GM23338 (cell line): Measurements from ENCODE around the gene LIFR. TPM values are rescaled to one million over a fixed set of nuclear protein-coding genes. Genes with fewer than 3 reads are reported as not detected.

Experiments used
- ATAC-seq: fragments of 200-7000 bp; cut with Tn5 transposase; 3 replicates; pipeline ENCODE4 v1.9.1; 2020
- DNase-seq: peaks from one replicate; pipeline ENCODE4 v3.0.0-alpha.2; 2015; ENCODE audit warnings: low spot score
- H2AFZ ChIP-seq: fragments of 200-600 bp; sonication (generic); 2 replicates; pipeline ENCODE4 v1.8.0; 2016; ENCODE audit warnings: antibody characterized with exemption, mild to moderate bottlenecking, moderate library complexity
- H3F3A ChIP-seq: fragments of 200-600 bp; sonication (generic); replicated peaks from 2 replicates; pipeline ENCODE4 v1.8.0; 2017; ENCODE audit warnings: antibody characterized with exemption, mixed run types, low read depth
- H3K27ac ChIP-seq: fragments of 200-600 bp; sonication (generic); 2 replicates; pipeline ENCODE4 v1.6.1; 2016; ENCODE audit warnings: low read depth
- H3K27me3 ChIP-seq: fragments of 200-600 bp; sonication (generic); 2 replicates; pipeline ENCODE4 v1.8.0; 2016; ENCODE audit warnings: mild to moderate bottlenecking, mixed run types, moderate library complexity; ENCODE audit not compliant: insufficient read depth
- H3K36me3 ChIP-seq: fragments of 200-600 bp; sonication (generic); 2 replicates; pipeline ENCODE4 v1.8.0; 2016; ENCODE audit warnings: mild to moderate bottlenecking; ENCODE audit not compliant: insufficient read depth
- H3K4me1 ChIP-seq: fragments of 200-600 bp; sonication (generic); 2 replicates; pipeline ENCODE4 v1.8.0; 2016; ENCODE audit warnings: mild to moderate bottlenecking, moderate library complexity; ENCODE audit not compliant: insufficient read depth
- H3K4me2 ChIP-seq: fragments of 200-600 bp; sonication (generic); 2 replicates; pipeline ENCODE4 v1.7.1; 2017; ENCODE audit warnings: mixed run types
- H3K4me3 ChIP-seq: fragments of 200-600 bp; sonication (generic); 2 replicates; pipeline ENCODE4 v1.6.1; 2016; ENCODE audit warnings: mixed run types
- H3K79me2 ChIP-seq: fragments of 200-600 bp; sonication (generic); replicated peaks from 2 replicates; pipeline ENCODE4 v1.8.0; 2017; ENCODE audit warnings: mild to moderate bottlenecking; ENCODE audit not compliant: insufficient read depth
- H3K9me2 ChIP-seq: fragments of 200-600 bp; sonication (generic); 2 replicates; pipeline ENCODE4 v1.8.0; 2017; ENCODE audit not compliant: insufficient read depth
- H4K20me1 ChIP-seq: fragments of 200-600 bp; sonication (generic); replicated peaks from 2 replicates; pipeline ENCODE4 v1.8.0; 2017; ENCODE audit warnings: mild to moderate bottlenecking; ENCODE audit not compliant: insufficient read depth
- H3K27ac Mint-ChIP-seq: 2 replicates; pipeline ENCODE4 v1.8.0; 2020; ENCODE audit warnings: inconsistent platforms, mild to moderate bottlenecking, moderate library complexity, mixed read lengths
- H3K27me3 Mint-ChIP-seq: 3 replicates; pipeline ENCODE4 v1.8.0; 2022; ENCODE audit warnings: low read depth, mild to moderate bottlenecking, moderate library complexity, mixed read lengths, inconsistent platforms; ENCODE audit not compliant: insufficient read depth, poor library complexity
- H3K36me3 Mint-ChIP-seq: 3 replicates; pipeline ENCODE4 v1.8.0; 2021; ENCODE audit warnings: low read depth, mild to moderate bottlenecking, inconsistent platforms, moderate library complexity, mixed read lengths
- H3K4me1 Mint-ChIP-seq: 3 replicates; pipeline ENCODE4 v1.8.0; 2020; ENCODE audit warnings: mild to moderate bottlenecking, inconsistent platforms, mixed read lengths
- H3K4me3 Mint-ChIP-seq: 3 replicates; pipeline ENCODE4 v1.8.0; 2021; ENCODE audit warnings: moderate library complexity, mild to moderate bottlenecking, inconsistent platforms, mixed read lengths
- H3K9me3 Mint-ChIP-seq: 3 replicates; pipeline ENCODE4 v1.8.0; 2020; ENCODE audit warnings: moderate library complexity, mild to moderate bottlenecking, inconsistent platforms, mixed read lengths
- CREB1 ChIP-seq: fragments of 250-450 bp; sonication (Bioruptor Pico); IDR thresholded peaks from 2 replicates; pipeline ENCODE4 v1.5.0; 2020; ENCODE audit warnings: low read depth, mild to moderate bottlenecking, moderate library complexity
- EZH2 ChIP-seq: fragments of 200-600 bp; sonication (generic); IDR thresholded peaks from one replicate; pipeline ENCODE4 v1.8.0; 2017; ENCODE audit warnings: antibody characterized with exemption, mild to moderate bottlenecking, low read depth; ENCODE audit not compliant: unreplicated experiment
- EZH2phosphoT487 ChIP-seq: fragments of 200-600 bp; sonication (generic); IDR thresholded peaks from one replicate; pipeline ENCODE4 v1.8.1; 2018; ENCODE audit warnings: antibody characterized with exemption; ENCODE audit not compliant: unreplicated experiment
- JUNB ChIP-seq: IDR thresholded peaks from one replicate; pipeline ENCODE4 v1.6.1; 2016; ENCODE audit warnings: antibody characterized with exemption; ENCODE audit not compliant: unreplicated experiment
- NANOG ChIP-seq: IDR thresholded peaks from 2 replicates; pipeline ENCODE4 v1.6.1; 2016; ENCODE audit warnings: antibody characterized with exemption, borderline replicate concordance
- POLR2AphosphoS5 ChIP-seq: IDR thresholded peaks from 2 replicates; pipeline ENCODE4 v1.6.1; 2016; ENCODE audit warnings: antibody characterized with exemption, low read depth
- REST ChIP-seq: IDR thresholded peaks from one replicate; pipeline ENCODE4 v1.6.1; 2018; ENCODE audit warnings: antibody characterized with exemption; ENCODE audit not compliant: unreplicated experiment
- STAT1 ChIP-seq: IDR thresholded peaks from one replicate; pipeline ENCODE4 v1.6.1; 2016; ENCODE audit warnings: antibody characterized with exemption; ENCODE audit not compliant: unreplicated experiment
- ZNF114 ChIP-seq: fragments of 250-450 bp; sonication (Bioruptor Pico); IDR thresholded peaks from 2 replicates; pipeline ENCODE4 v1.5.0; 2020; ENCODE audit warnings: mild to moderate bottlenecking, moderate library complexity
- ZNF331 ChIP-seq: fragments of 250-450 bp; sonication (Bioruptor Pico); IDR thresholded peaks from 2 replicates; pipeline ENCODE4 v1.5.0; 2020; ENCODE audit warnings: low read depth, mild to moderate bottlenecking, moderate library complexity
- ZNF462 ChIP-seq: fragments of 250-450 bp; sonication (Bioruptor Pico); IDR thresholded peaks from 2 replicates; pipeline ENCODE4 v1.5.0; 2020; ENCODE audit warnings: mild to moderate bottlenecking, moderate library complexity
- polyA plus RNA-seq: library from polyadenylated mRNA; unstranded; fragments of >200 nt; fragmentation: Nextera tagmentation; extraction: Ambion mirVana; gene quantifications from 2 replicates; pipeline ENCODE4 v1.2.1, GENCODE V29; 2016
- total RNA-seq: library from RNA; depleted of rRNA; stranded (reverse); fragments of >200 nt; shearing (Covaris generic); gene quantifications from 2 replicates; pipeline ENCODE4 v1.2.3, GENCODE V29; 2014
- TF ChIP-seq, protein P1 (sequence below), 2 experiments: fragments of 200-600 bp in 1 of 2; sonication (generic) in 1 of 2; conservative IDR thresholded peaks; 2 replicates each; pipeline versions ENCODE4 v1.5.1 to v1.6.1; 2016 to 2017; ENCODE audit warnings: antibody characterized with exemption in 2 of 2, low read depth in 2 of 2, mild to moderate bottlenecking in 2 of 2, moderate library complexity in 1 of 2
- TF ChIP-seq, protein P2 (sequence below): IDR thresholded peaks from 2 replicates; pipeline ENCODE4 v1.6.1; 2016; ENCODE audit warnings: antibody characterized with exemption

The LIFR gene
- total and polyA plus RNA-seq, 2 experiments from 2014 or later: 11.0 to 25.2 TPM

DNA sequence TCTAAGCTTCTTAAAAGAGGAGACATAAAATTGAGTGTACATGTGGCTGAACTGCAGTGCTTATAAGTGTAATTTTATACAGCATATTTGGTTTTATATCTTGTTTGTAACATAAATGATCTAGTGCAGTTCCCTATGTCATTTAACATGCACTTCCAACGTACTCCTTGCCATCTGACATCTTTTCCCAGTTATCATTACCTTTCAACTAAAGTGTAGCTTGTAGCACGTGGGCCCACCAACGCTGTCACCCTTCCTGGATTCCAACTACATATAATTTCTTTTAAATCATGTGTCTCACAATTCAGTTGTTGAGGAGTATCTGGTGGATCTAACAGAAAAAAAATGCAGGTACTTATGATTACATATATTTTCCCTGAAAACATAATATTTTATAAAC is 50.1 kb downstream of the LIFR start:
- Mint-ChIP-seq H3K27ac (no peak overlapping the region), H3K4me3 (no peak overlapping the region)

More for the DNA sequence above, 50.1 kb downstream of the LIFR start:
- TF ChIP-seq JUNB (no peak), ZNF331 (CRISPR knock-in tag) (no peak), ZNF114 (CRISPR knock-in tag) (no peak), STAT1 (no peak), ZNF462 (no peak), REST (no peak), EZH2 (no peak), CREB1 (CRISPR knock-in tag) (no peak), POLR2AphosphoS5 (no peak), NANOG (no peak), EZH2phosphoT487 (no peak)
- TF ChIP-seq, protein P1, sequence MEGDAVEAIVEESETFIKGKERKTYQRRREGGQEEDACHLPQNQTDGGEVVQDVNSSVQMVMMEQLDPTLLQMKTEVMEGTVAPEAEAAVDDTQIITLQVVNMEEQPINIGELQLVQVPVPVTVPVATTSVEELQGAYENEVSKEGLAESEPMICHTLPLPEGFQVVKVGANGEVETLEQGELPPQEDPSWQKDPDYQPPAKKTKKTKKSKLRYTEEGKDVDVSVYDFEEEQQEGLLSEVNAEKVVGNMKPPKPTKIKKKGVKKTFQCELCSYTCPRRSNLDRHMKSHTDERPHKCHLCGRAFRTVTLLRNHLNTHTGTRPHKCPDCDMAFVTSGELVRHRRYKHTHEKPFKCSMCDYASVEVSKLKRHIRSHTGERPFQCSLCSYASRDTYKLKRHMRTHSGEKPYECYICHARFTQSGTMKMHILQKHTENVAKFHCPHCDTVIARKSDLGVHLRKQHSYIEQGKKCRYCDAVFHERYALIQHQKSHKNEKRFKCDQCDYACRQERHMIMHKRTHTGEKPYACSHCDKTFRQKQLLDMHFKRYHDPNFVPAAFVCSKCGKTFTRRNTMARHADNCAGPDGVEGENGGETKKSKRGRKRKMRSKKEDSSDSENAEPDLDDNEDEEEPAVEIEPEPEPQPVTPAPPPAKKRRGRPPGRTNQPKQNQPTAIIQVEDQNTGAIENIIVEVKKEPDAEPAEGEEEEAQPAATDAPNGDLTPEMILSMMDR (conservative IDR thresholded peaks at IDR 0.05; ENCODE audit: low read depth in 2 of 2): no peak
- TF ChIP-seq, protein P2, sequence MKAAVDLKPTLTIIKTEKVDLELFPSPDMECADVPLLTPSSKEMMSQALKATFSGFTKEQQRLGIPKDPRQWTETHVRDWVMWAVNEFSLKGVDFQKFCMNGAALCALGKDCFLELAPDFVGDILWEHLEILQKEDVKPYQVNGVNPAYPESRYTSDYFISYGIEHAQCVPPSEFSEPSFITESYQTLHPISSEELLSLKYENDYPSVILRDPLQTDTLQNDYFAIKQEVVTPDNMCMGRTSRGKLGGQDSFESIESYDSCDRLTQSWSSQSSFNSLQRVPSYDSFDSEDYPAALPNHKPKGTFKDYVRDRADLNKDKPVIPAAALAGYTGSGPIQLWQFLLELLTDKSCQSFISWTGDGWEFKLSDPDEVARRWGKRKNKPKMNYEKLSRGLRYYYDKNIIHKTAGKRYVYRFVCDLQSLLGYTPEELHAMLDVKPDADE: no peak
- Histone ChIP-seq H3K4me3 (no peak overlapping the region), H3K9me2 (no peaks in the 10 kb centered on the region), H3K27ac (no peak overlapping the region), H3K79me2 (no peaks in the 10 kb centered on the region), H4K20me1 (no peaks in the 10 kb centered on the region; the same call in 1 of the 2 replicates), H3K27me3 (no peaks in the 10 kb centered on the region), H3K4me1 (no peaks in the 10 kb centered on the region), H3F3A (no peaks in the 10 kb centered on the region), H3K36me3 (0 out of 2 replicates have a peak, but pooled peaks cover 3% of the 10 kb centered on the region), H3K4me2 (no peak overlapping the region), H2AFZ (no peak overlapping the region)
- H3K36me3 Mint-ChIP-seq: no peaks in the 10 kb centered on the region
- H3K27me3 Mint-ChIP-seq: no peaks in the 10 kb centered on the region
- no peak for ATAC-seq
- H3K9me3 Mint-ChIP-seq: no peaks in the 10 kb centered on the region
- H3K4me1 Mint-ChIP-seq: peaks cover 6% of the 10 kb centered on the region; the same call in 2 of the 3 replicates
- DNase-seq: no peak
